Effector CD8-positive, alpha-beta T cell (primary cell): ENCODE data around the gene NAPB.

Experiments used
- DNase-seq: peaks from one replicate; lab custom pipeline; 2025; lab: John Stamatoyannopoulos, UW

NAPB gene

GRCh38 chr20:23344336-23344735 is 77.0 kb downstream of the NAPB start:
- DNase-seq, result no peak

GRCh38 chr20:23343590-23343989 is 77.7 kb downstream of the NAPB start:
- no peak for DNase-seq

- DNase-seq, result no peak
These were observed 80.2 kb downstream of the NAPB start for GRCh38 chr20:23341073-23341472.

GRCh38 chr20:23340524-23340923 is 80.8 kb downstream of the NAPB start:
- DNase-seq, result no peak

GRCh38 chr20:23339986-23340385 is 81.3 kb downstream of the NAPB start:
- DNase-seq, result no peak

- no peak for DNase-seq
These were observed 84.0 kb downstream of the NAPB start for GRCh38 chr20:23337312-23337711.

- DNase-seq, result no peak
These were observed 84.8 kb downstream of the NAPB start for GRCh38 chr20:23336476-23336875.

GRCh38 chr20:23335521-23335920 is 85.8 kb downstream of the NAPB start:
- DNase-seq, result no peak

- DNase-seq, result no peak
These were observed 87.2 kb downstream of the NAPB start for GRCh38 chr20:23334111-23334510.

- no peak for DNase-seq
These were observed 88.8 kb downstream of the NAPB start for GRCh38 chr20:23332467-23332866.

GRCh38 chr20:23331450-23332350 is 89.6 kb downstream of the NAPB start:
- DNase-seq, result no peak

GRCh38 chr20:23327617-23328333 is 93.5 kb downstream of the NAPB start:
- no peak for DNase-seq

- no peak for DNase-seq
These were observed 94.5 kb downstream of the NAPB start for GRCh38 chr20:23326774-23327173.

GRCh38 chr20:23325107-23325506 is 96.2 kb downstream of the NAPB start:
- no peak for DNase-seq
